GM20431 (cell line): ENCODE results near the gene NACA.
"Not testable (repeated sequence)": the region's sequence is repeated elsewhere in the genome, so short reads cannot be mapped to it uniquely, and the experiment has no call there.

Source experiments
- in situ Hi-C: fragments of 300-500 bp; cut with MseI, MboI; formaldehyde crosslinking; loops from one replicate; pipeline ENCODE4 v1.15.0; 2020; ENCODE audit warnings: low sequenced_read_pairs; ENCODE audit not compliant: unreplicated experiment

Gene NACA

DNA sequence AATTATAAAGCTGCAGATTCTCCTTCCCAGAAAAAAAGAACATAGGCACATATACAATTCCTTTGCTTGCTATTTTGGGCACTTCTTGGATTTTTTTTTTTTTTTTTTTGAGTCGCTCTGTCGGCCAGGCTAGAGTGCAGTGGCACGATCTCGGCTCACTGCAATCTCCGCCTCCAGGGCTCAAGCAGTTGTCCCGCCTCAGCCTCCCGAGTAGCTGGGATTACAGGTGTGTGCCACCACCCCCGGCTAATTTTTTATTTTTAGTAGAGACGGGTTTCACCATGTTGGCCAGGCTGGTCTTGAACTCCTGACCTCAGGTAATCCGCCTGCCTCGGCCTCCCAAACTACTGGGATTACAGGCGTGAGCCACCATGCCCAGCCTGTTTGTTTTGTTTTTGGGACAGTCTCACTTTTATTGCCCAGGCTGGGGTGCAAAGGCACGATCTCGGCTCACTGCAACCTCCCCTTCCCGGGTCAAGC is 1.1 kb upstream of the NACA start:
- in situ Hi-C loops: not testable (repeated sequence)

DNA sequence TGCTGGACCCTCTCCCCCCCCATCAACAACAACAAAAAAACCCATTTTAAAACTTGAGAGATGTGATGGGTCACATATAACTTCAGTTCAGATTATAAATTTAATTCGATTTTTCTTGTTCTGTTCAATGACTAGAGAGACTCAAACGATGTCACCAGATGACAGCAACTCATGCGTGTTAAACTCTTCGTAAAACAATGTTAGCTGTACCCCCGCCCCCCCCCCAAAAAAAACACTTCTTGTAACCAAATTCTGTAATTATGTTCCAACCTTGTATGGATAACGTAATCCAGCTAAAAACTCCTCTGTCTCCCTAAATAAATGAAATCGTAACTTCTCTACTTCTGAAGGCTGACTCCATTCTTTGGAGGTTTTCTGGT is 614 bp upstream of the NACA start:
- in situ Hi-C loops: no loop called here

DNA sequence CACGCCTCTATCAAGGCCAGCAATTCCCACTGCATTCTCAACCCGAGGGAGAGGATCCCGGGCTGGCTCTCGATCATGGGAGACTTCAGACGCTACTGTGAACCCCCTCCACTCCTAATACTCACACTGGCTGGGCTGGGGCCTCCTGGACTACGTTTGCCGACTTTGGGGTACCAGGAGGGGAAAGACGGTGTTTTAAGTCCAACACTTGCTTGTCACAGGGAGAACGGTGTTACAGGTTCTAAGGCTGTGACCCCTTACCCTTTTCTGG is 463 bp downstream of the NACA start:
- in situ Hi-C loops: no loop called here

DNA sequence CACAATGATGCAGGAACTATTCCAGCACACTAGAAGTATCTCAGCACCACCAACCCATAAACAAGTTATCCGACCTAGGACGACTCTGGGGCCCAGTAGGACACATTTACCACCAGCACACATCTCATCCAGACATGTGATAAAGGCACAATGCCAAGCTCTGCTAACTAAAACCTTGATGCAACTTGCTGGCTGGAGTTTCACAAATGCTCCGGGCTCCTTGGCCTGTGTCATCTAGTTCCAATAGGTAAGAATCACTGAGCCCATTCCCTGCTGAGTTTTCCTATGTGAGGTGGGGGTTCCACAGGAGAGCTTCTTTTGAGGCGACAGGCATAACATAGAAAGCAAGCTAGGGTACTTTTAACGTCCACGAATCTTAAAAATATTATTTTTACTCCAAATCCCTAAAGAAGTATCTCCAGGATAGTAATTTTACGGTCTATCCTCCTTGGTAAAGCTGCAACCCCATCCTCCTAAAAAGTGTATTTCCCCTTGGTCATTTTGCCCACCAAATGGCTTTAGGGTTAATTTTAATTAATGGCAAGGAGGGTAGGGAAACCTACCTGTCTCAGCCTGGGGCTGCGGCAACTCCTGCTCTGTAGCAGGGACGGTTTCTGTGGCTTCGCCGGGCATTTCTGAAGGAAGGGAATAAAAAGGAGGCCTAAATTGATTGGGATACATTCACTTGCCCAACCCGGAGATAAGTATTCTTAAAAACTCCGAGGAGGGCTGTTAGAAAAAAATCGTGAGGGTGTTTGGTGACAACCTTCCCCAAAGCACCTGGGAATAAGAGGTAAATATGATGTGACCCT is 1.0 kb downstream of the NACA start:
- in situ Hi-C loops: no loop called here

DNA sequence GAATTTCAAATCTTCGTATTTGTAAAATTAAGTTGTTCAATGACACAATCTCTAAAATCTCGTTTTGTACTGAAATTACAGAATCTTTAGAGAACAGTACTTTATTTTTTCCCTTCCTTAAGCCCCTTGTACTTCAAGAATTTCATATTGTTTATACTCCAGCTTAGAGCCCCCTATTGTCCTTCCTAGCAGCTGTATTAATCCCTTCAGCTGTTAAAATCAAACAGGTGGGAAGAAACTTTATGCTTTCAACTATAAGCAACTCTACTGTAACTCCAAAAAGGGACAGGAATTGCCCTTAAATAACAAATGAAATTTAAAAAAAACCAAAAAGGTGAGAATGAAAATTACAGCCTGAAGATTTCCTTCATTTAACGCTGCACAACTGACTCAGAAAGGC is 1.7 kb downstream of the NACA start:
- in situ Hi-C loops: no loop called here

DNA sequence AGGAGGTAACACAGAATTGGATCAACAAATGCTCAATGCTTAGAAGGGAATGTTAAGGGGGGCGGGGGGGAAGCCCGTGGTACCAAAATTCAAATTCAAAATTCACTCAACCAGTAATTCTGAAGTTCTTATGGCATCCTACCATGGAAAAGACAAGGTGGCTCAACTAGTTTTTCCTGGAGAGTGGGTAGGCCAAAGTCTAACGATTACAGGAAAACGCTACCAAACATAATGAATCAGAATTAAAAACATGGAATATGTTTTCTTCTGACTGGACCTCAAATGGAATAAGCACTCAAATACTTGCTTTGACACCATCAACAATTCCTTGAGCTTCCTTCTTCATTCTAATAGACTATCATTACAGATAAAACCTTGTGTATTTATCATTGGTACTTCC is 2.3 kb downstream of the NACA start:
- in situ Hi-C loops: no loop called here

DNA sequence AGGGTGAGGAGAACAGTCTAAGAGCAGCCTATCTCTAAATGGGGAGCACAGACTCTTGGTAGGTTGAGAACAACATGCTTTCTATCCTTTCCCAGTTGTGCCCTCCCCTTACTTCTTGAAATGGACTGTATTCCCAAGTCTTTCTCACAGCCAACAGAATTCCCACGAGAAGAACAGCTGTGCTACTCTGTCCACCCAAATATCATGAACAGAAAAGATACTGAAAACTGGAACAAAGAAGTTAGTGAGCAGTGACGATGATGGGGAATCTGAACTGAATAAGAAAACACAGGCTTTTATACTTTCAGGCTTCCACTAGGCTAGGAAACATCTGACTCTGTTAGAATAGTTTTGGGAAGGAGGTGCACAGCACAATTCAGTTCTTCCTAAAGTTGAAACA is 3.4 kb downstream of the NACA start:
- in situ Hi-C loops: no loop called here

DNA sequence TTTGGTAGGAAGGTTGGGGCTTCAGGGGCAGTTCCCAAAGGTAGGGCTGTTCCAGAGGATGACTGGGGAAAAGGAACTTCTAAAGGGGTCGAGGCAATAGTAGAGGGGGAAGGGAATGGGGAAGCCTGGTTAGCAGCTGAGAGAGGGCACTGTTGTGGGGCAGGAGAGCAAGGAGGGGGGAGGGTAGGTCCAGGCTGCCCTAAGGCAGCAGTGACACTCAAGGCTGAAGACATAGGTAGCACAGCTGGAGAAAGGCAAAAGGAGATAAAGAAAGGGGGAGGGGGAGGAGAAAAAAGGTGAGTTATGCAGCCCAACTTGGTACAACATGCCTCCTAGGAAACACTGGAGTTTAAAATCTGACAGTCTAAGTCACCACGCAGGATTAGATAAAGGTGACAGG is 3.9 kb downstream of the NACA start:
- in situ Hi-C loops: no loop called here

DNA sequence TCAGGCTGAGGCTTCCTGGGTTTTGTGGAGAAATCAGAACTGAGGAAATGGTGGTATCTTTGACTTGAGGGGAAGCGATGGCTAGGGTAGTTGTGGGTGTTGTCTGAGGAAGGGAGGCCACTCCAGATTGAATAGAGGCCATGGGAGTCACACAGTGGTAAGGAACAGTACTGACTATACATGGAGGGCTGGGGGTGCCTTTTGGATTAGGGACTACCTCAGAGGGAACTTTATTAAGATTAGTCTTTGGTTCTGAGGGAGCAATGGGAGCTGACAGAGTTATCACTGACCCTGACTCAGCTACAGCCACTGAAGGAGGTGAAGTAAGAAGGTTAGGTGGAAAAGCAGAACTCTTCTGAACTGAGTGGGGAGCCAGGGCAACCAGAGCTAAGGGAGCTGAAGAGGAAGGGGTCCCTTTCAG is 4.4 kb downstream of the NACA start:
- in situ Hi-C loops: no loop called here

DNA sequence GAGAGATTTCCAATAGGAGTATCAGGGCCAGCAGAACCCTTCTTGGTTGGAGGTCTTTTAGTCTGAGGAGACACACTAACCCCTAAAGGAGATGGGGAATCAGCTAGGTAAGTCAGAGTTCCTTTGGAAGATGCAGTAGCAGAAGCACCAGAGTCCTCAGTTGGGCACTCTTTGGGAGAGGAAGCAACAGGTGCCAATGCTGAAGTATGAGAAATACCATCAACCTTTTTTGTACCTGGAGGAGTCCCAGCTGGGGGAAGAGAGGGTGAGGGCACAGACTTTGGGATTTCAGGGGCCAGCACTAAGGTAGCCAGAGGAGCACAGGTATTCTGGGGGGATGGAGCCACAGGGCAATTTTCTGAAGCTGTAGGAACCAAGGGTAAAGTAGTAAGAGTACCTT is 6.0 kb downstream of the NACA start:
- in situ Hi-C loops: no loop called here

DNA sequence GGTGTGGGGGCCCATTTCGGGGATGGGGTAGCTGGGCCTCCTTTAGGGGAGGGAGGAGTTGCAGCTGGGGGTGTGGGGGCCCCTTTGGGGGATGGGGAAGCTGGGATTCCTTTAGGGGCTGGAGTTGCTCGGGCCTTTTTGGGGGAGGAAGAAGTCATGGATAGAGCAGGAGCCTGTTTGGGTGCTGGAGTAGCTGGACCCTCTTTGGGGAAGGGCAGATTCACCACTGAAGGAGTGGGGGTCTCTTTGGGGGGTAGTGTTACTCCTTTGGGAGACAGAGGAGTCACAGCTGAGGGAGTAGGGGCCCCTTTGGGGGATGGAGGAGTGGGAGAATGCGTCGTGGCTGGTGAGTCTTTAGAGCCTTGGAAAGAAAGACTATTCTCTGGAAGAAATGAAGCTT is 6.5 kb downstream of the NACA start:
- in situ Hi-C loops: no loop called here

DNA sequence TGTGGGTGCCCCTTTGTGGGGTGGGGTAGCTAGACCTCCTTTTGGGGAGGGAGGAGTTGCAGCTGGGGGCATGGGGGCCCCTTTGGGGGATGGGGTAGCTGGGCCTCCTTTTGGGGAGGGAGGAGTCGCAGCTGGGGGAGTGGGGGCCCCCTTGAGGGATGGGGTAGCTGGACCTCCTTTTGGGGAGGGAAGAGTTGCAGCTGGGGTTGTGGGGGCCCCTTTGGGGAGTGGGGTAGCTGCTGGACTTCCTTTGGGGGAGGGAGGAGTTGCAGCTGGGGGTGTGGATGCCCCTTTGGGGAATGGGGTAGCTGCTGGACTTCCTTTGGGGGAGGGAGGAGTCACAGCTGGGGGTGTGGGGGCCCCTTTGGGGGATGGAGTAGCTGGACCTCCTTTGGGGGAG is 7.0 kb downstream of the NACA start:
- in situ Hi-C loops: no loop called here

DNA sequence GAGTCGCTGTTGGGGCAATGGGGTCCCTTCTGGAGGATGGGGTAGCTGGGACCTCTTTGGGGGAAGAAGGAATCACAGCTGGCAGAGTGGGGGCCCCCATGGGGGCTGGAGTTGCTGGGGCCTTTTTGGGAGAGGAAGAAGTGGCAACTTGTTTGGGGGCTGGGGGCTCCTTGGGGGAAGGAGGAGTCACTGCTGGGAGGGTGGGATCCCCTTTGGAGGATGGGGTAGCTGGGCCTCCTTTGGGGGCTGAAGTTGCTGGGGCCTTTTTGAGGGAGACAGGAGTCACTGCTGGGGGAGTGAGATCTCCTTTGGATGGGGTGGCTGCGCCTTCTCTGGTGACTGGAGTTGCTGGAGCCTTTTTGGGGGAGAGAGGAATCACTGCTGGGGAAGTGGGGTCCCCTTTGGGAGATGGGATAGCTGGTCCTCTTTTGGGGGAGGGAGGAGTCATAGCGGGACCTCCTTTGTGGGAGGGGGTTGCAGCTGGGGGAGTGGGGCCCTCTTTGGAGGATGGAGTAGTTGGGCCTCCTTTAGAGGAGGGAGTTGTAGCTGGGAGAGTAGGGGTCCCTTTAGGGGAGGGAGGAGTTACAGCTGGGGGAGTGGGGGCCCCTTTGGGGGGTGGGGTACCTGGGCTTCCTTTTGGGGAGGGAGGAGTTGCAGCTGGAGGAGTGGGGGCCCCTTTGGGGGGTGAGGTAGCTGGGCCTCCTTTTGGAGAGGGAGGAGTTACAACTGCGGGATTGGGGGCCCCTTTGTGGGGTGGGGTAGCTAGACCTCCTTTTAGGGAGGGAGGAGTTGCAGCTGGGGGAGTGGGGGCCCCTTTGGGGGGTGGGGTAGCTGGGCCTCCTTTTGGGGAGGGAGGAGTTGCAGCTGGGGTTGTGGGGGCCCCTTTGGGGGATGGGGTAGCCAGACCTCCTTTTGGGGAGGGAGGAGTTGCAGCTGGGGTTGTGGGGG is 7.9 kb downstream of the NACA start:
- in situ Hi-C loops: no loop called here

DNA sequence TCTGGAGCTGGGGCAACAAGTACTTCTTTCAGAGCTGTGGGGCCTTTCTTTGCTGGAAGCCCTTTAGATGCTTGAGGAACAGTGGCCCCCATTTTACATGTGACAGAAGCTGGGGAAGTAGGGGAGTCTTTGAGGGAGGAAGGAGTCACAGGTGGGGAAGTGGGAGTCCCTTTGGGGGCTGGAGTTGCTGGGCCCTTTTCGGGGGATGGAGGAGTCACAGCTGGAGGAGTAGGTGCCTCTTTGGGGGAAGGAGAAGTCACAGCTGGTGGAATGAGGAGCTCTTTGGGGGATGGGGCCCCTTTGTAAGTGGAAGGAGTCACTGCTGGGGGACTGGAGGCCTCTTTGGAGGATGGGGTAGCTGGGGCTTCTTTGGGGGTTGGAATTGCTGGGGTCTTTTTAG is 8.6 kb downstream of the NACA start:
- in situ Hi-C loops: no loop called here

DNA sequence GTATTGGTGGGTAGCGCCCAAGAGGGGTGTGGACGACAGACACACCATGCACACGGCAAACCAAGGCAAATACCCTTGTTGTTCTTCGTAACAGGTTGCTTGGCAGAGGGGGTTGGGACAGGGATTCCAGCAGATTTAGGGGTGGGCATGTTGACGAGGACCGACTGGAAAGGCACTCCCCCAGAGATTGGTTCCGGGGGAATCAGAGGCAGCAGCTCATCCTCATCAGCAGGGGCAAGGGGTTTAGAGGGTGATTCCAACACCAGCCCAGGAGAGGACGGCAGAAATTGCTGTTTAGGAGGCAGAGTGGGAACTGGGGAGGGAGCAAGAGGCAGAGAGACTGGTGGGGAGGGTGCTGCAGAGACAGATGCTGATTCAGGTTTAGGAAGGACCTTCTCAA is 9.3 kb downstream of the NACA start:
- in situ Hi-C loops: no loop called here

DNA sequence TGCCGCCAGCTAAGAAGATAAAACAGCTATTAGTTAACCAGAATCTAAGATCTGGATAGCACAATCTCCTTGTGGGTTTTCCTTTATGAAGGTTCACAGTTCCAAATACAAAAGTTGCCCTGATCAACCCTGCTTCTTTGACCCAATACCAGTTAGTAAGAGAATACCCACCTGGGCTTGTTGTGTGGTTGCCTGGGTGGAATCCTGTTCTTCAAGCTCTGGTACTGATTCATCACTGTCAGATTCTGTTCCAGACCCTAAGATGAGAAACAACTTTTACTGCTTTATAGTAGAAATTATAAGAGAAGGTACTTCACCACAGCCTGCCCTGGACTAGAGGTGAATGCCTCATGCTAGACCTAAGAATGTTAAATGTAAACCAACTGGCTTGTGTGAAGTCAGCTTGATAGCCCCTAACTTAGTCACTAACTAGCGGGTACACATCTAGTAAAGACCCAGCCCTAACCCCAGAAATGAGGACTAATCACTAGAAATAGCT is 10.6 kb downstream of the NACA start:
- in situ Hi-C loops: no loop called here

DNA sequence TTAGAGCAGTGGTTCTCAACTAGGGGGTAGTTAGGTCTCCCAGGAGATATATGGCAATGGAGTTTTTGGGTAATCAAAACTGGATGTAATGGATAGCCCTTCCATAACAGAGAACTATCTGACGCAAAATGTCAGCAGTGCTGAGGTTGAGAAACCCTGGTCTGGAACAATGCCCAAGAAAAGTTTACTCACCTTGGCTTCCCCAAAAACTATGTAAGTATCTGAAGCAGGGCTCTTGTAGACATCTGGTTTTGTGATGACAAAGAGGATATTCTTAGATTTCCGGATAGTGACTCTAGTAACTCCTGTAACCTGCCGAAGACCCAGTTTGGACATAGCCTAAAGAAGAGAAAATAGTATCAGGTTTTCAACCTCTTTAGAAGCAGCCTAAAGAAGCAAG is 11.8 kb downstream of the NACA start:
- in situ Hi-C loops: no loop called here

DNA sequence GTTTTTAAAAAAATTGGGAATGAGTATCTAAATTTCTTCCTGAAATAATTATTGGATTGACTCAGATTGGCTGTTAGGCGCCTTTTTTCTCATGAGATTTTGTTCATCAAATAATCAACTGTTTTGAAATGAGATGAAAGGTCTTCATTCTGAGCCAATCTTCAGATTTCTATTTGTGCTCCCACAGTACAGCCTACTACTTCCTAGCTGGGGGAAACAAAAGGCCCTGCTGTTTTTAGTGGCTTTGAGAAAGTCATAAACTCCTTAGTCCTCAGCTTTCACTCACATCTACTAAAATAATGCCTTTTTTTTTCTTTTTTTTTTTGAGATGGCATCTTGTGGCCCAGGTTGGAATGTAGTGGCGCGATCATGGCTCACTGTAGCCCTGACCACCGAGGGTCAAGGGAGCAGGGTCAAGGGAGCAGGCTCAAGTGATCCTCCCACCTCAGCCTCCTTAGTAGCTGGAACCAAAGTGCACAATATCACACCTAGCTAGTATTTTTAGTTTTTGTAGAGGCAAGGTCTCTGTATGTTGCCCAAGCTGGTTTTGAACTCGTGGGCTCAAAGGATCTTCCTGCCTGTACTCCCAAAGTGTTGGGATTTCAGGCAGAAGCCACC is 15.2 kb downstream of the NACA start:
- in situ Hi-C loops: no loop called here

DNA sequence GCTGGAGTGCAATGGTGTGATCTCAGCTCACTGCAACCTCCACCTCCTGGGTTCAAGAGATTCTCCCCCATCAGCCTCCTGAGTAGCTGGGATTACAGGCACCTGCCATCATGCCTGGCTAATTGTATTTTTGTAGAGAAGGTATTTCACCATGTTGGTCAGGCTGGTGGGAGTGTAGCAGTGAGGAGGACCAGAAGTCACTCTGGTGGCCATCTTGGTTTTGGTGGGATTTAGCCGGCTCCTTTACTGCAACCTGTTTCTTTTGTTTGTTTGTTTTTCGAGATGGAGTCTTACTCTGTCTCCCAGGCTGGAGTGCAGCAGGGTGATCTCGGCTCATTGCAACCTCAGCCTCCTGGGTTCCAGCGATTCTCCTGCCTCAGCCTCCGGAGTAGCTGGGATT is 20.6 kb downstream of the NACA start:
- in situ Hi-C loops: not testable (repeated sequence)

DNA sequence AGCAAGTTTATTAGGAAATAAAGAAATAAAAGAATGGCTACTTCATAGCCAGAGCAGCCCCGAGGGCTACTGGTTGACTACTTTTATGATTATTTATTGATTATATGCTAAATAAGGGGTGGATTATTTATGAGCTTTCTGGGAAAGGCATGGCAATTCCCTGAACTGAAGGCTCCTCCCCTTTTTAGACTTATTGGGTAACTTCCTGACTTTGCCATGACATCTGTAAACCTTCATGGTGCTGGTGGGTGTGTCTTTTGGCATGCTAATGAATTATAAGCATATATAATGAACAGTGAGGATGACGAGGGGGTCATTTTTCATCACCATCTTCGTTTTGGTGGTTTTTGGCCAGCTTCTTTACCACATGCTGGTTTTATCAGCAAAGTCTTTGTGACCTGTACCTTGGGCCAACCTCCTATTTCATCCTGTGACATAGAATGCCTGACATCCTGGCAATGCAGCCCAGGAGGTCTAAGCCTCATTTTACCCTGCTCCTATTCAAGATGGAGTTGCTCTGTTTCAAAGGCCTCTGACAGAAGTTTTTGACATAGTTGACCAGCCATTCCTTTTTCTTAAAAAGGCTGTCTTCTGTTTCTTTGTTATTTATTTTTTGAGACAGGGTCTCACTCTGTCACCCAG is 26.0 kb downstream of the NACA start:
- in situ Hi-C loops: no loop called here
